ENCODE measurements around the gene IL18RAP. TPM values are rescaled to one million over a fixed set of nuclear protein-coding genes. Genes with fewer than 3 reads are reported as not detected.

The IL18RAP gene
- polyA plus RNA-seq, 1 donor from 2014 or later, result not detected

DNA sequence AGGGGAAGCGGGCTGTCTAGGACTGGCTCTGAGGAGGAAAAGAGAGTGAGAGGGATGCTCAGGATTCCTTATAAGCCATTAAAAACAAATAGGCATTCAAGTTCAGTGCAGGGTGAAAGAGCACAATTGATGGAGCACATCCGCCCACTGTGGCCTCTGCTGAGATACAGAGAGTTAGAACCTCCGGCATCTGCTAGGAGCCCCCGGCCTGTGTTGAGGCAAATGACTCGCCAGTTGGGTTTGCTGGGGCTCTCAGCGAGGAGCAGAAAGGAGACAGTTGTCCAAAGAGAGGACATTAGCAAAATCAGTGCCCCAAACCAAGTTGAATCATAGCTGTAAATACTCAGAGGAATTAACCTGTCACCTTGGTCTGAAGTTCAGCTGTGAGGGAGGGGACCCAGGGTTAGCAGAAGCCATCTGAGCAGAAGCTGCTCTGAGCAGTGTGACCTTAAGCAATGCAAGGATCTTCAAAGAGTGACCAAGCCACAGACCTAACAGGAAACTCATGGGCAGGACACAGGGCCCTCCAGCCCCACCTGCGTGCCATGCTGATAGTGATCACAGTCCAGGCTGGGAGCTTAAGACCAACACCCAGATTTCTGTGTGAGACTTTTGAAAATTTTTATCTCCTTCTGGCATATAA lies 23.3 kb upstream of the IL18RAP start:
- Histone ChIP-seq H3F3A (ENCODE audit: insufficient read depth, low read length, poor library complexity, severe bottlenecking) (no peaks in the 10 kb centered on the region), H3K27ac (ENCODE audit: low read length) (no peak overlapping the region)

DNA sequence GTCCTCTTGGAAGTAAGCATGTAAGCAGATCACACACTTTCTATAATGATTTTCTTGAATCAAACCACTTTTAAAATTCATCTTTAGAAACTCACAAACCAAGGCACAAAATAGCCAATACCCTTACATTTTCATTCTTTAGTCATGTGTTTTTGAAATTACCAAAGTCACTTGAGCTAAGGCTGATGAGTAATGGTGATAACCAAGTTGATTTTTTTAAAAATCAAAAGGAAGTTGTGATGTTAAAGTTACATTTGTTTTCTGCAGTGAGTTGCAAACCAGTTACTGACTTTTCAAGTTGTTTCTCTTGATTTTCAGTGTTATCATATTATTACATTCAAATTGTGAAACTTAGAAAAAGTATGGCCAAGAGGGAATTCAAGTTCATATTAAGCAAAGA lies 21.5 kb upstream of the IL18RAP start:
- H3K9me2 ChIP-seq (ENCODE audit: insufficient read depth, low read length), result no peaks in the 10 kb centered on the region
- no peak overlapping the region for H2AFZ ChIP-seq (ENCODE audit: low read depth, low read length)
- H3K9me3 ChIP-seq (ENCODE audit: low read length), result no peaks in the 10 kb centered on the region
- no peak overlapping the region for H3K9ac ChIP-seq (ENCODE audit: low read length)
- no peaks in the 10 kb centered on the region for H3K36me3 ChIP-seq (ENCODE audit: insufficient read depth, low read length)
- TF ChIP-seq RAD21 (conservative IDR thresholded peaks at IDR 0.05), result no peak
- no peak for TF ChIP-seq MXI1 (conservative IDR thresholded peaks at IDR 0.05; ENCODE audit: poor library complexity, severe bottlenecking)
- TF ChIP-seq, protein P1, sequence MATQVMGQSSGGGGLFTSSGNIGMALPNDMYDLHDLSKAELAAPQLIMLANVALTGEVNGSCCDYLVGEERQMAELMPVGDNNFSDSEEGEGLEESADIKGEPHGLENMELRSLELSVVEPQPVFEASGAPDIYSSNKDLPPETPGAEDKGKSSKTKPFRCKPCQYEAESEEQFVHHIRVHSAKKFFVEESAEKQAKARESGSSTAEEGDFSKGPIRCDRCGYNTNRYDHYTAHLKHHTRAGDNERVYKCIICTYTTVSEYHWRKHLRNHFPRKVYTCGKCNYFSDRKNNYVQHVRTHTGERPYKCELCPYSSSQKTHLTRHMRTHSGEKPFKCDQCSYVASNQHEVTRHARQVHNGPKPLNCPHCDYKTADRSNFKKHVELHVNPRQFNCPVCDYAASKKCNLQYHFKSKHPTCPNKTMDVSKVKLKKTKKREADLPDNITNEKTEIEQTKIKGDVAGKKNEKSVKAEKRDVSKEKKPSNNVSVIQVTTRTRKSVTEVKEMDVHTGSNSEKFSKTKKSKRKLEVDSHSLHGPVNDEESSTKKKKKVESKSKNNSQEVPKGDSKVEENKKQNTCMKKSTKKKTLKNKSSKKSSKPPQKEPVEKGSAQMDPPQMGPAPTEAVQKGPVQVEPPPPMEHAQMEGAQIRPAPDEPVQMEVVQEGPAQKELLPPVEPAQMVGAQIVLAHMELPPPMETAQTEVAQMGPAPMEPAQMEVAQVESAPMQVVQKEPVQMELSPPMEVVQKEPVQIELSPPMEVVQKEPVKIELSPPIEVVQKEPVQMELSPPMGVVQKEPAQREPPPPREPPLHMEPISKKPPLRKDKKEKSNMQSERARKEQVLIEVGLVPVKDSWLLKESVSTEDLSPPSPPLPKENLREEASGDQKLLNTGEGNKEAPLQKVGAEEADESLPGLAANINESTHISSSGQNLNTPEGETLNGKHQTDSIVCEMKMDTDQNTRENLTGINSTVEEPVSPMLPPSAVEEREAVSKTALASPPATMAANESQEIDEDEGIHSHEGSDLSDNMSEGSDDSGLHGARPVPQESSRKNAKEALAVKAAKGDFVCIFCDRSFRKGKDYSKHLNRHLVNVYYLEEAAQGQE (IDR thresholded peaks at IDR 0.05; ENCODE audit: borderline replicate concordance), result no peak
- TF ChIP-seq POLR2AphosphoS5 (IDR thresholded peaks at IDR 0.05), result no peak
- TF ChIP-seq, protein P2, sequence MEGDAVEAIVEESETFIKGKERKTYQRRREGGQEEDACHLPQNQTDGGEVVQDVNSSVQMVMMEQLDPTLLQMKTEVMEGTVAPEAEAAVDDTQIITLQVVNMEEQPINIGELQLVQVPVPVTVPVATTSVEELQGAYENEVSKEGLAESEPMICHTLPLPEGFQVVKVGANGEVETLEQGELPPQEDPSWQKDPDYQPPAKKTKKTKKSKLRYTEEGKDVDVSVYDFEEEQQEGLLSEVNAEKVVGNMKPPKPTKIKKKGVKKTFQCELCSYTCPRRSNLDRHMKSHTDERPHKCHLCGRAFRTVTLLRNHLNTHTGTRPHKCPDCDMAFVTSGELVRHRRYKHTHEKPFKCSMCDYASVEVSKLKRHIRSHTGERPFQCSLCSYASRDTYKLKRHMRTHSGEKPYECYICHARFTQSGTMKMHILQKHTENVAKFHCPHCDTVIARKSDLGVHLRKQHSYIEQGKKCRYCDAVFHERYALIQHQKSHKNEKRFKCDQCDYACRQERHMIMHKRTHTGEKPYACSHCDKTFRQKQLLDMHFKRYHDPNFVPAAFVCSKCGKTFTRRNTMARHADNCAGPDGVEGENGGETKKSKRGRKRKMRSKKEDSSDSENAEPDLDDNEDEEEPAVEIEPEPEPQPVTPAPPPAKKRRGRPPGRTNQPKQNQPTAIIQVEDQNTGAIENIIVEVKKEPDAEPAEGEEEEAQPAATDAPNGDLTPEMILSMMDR (IDR thresholded peaks at IDR 0.05; ENCODE audit: poor library complexity, severe bottlenecking), result no peak
- no peak for TF ChIP-seq EZH2 (IDR thresholded peaks at IDR 0.05; ENCODE audit: borderline replicate concordance, insufficient read depth, low read length, poor library complexity, severe bottlenecking)
- no peak for TF ChIP-seq EP300 (conservative IDR thresholded peaks at IDR 0.05; ENCODE audit: poor library complexity, severe bottlenecking)
- H3K4me2 ChIP-seq (ENCODE audit: low read length), result no peak overlapping the region
- H3K79me2 ChIP-seq (replicated peaks; ENCODE audit: insufficient read depth, low read length), result no peaks in the 10 kb centered on the region
- no peaks in the 10 kb centered on the region for H3K27me3 ChIP-seq (ENCODE audit: insufficient read depth, low read depth, low read length)
- H3K27ac ChIP-seq (ENCODE audit: low read length), result no peak overlapping the region
- H3F3A ChIP-seq (ENCODE audit: insufficient read depth, low read length, poor library complexity, severe bottlenecking), result no peaks in the 10 kb centered on the region
- H3K4me3 ChIP-seq (ENCODE audit: low read length), result no peak overlapping the region
- no peaks in the 10 kb centered on the region for H4K20me1 ChIP-seq (ENCODE audit: insufficient read depth)

More for the DNA sequence above, 23.3 kb upstream of the IL18RAP start:
- Histone ChIP-seq H2AFZ (ENCODE audit: low read depth, low read length) (no peak overlapping the region), H3K79me2 (replicated peaks; ENCODE audit: insufficient read depth, low read length) (no peaks in the 10 kb centered on the region), H3K9ac (ENCODE audit: low read length) (no peak overlapping the region), H3K9me2 (ENCODE audit: insufficient read depth, low read length) (no peaks in the 10 kb centered on the region), H3K36me3 (ENCODE audit: insufficient read depth, low read length) (no peaks in the 10 kb centered on the region), H3K4me2 (ENCODE audit: low read length) (no peak overlapping the region), H3K9me3 (ENCODE audit: low read length) (no peaks in the 10 kb centered on the region), H4K20me1 (ENCODE audit: insufficient read depth) (no peaks in the 10 kb centered on the region), H3K4me3 (ENCODE audit: low read length) (no peak overlapping the region), H3K27me3 (ENCODE audit: insufficient read depth, low read depth, low read length) (no peaks in the 10 kb centered on the region)
- TF ChIP-seq MXI1 (conservative IDR thresholded peaks at IDR 0.05; ENCODE audit: poor library complexity, severe bottlenecking) (no peak), RAD21 (conservative IDR thresholded peaks at IDR 0.05) (no peak), EZH2 (IDR thresholded peaks at IDR 0.05; ENCODE audit: borderline replicate concordance, insufficient read depth, low read length, poor library complexity, severe bottlenecking) (no peak), SMC3 (conservative IDR thresholded peaks at IDR 0.05; ENCODE audit: poor library complexity) (no peak), TAF1 (IDR thresholded peaks at IDR 0.05; ENCODE audit: low read depth) (no peak), EP300 (conservative IDR thresholded peaks at IDR 0.05; ENCODE audit: poor library complexity, severe bottlenecking) (no peak), POLR2AphosphoS5 (IDR thresholded peaks at IDR 0.05) (no peak)
- TF ChIP-seq, protein P1 (IDR thresholded peaks at IDR 0.05; ENCODE audit: borderline replicate concordance), result no peak
- TF ChIP-seq, protein P2 (IDR thresholded peaks at IDR 0.05; ENCODE audit: poor library complexity, severe bottlenecking), result no peak

All from neural cell (in vitro differentiated cells).